Ovary (tissue), 3 donors: Measurements from ENCODE around the gene RPL31.

ENCODE experiments used
- EP300 ChIP-seq: sonication (generic); formaldehyde crosslinking; IDR thresholded peaks from one replicate; pipeline ENCODE4 v1.6.1; 2017; ENCODE audit warnings: antibody characterized with exemption
- POLR2A ChIP-seq: fragments of 450-650 bp; IDR thresholded peaks from one replicate; pipeline ENCODE4 v1.6.1; 2017; ENCODE audit warnings: antibody characterized with exemption, mild to moderate bottlenecking, moderate library complexity
- TF ChIP-seq, protein P1 (sequence below), 3 donors: fragments of 450-650 bp in 2 of 3; fragments of 200-600 bp in 1 of 3; IDR thresholded peaks; one replicate each; pipeline versions ENCODE4 v1.5.1 to v1.8.0; 2016 to 2022; ENCODE audit warnings: antibody characterized with exemption in 3 of 3, mild to moderate bottlenecking in 1 of 3
- donor health status: DM: no; HTN: no; CAD: no.

GRCh38 chr2:100959225-100959880, 42.7 kb upstream of the RPL31 start:
- TF ChIP-seq, protein P1, sequence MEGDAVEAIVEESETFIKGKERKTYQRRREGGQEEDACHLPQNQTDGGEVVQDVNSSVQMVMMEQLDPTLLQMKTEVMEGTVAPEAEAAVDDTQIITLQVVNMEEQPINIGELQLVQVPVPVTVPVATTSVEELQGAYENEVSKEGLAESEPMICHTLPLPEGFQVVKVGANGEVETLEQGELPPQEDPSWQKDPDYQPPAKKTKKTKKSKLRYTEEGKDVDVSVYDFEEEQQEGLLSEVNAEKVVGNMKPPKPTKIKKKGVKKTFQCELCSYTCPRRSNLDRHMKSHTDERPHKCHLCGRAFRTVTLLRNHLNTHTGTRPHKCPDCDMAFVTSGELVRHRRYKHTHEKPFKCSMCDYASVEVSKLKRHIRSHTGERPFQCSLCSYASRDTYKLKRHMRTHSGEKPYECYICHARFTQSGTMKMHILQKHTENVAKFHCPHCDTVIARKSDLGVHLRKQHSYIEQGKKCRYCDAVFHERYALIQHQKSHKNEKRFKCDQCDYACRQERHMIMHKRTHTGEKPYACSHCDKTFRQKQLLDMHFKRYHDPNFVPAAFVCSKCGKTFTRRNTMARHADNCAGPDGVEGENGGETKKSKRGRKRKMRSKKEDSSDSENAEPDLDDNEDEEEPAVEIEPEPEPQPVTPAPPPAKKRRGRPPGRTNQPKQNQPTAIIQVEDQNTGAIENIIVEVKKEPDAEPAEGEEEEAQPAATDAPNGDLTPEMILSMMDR (IDR thresholded peaks at IDR 0.05): no peak
- no peak for TF ChIP-seq POLR2A
- no peak for TF ChIP-seq EP300
